Smooth muscle cell (in vitro differentiated cells): ENCODE data around the gene COL11A2. TPM values are rescaled to one million over a fixed set of nuclear protein-coding genes. Genes with fewer than 3 reads are reported as not detected.

Source experiments
- DNase-seq: peaks from one replicate; lab custom pipeline; 2025; ENCODE audit not compliant: unreplicated experiment; lab: John Stamatoyannopoulos, UW
- H2AFZ ChIP-seq: fragments of 200-600 bp; sonication (generic); 2 replicates; pipeline ENCODE4 v1.6.0; 2016; ENCODE audit warnings: antibody characterized with exemption, low read depth, mild to moderate bottlenecking
- H3F3A ChIP-seq: fragments of 200-600 bp; sonication (generic); 2 replicates; pipeline ENCODE4 v1.6.0; 2017; ENCODE audit warnings: antibody characterized with exemption, low read depth
- H3K27ac ChIP-seq: fragments of 200-600 bp; sonication (generic); 2 replicates; pipeline ENCODE4 v1.5.1; 2016; ENCODE audit warnings: low read depth, mild to moderate bottlenecking
- H3K27me3 ChIP-seq: fragments of 200-600 bp; sonication (generic); 2 replicates; pipeline ENCODE4 v1.6.1; 2016; ENCODE audit warnings: low read depth, mild to moderate bottlenecking
- H3K36me3 ChIP-seq: fragments of 200-600 bp; sonication (generic); 2 replicates; pipeline ENCODE4 v1.5.1; 2016; ENCODE audit warnings: low read depth
- H3K4me1 ChIP-seq: fragments of 200-600 bp; sonication (generic); 2 replicates; pipeline ENCODE4 v1.5.1; 2016; ENCODE audit warnings: low read depth
- H3K4me2 ChIP-seq: fragments of 200-600 bp; sonication (generic); 2 replicates; pipeline ENCODE4 v1.6.0; 2016; ENCODE audit warnings: mild to moderate bottlenecking
- H3K4me3 ChIP-seq: fragments of 200-600 bp; sonication (generic); 2 replicates; pipeline ENCODE4 v1.5.1; 2016; ENCODE audit warnings: mild to moderate bottlenecking
- H3K79me2 ChIP-seq: fragments of 200-600 bp; sonication (generic); 2 replicates; pipeline ENCODE4 v1.6.0; 2016; ENCODE audit warnings: low read depth, mild to moderate bottlenecking
- H3K9ac ChIP-seq: fragments of 200-600 bp; sonication (generic); 2 replicates; pipeline ENCODE4 v1.6.0; 2016; ENCODE audit warnings: low read depth
- H3K9me3 ChIP-seq: fragments of 200-600 bp; sonication (generic); replicated peaks from 2 replicates; pipeline ENCODE4 v1.5.1; 2016; ENCODE audit warnings: low read depth
- H4K20me1 ChIP-seq: fragments of 200-600 bp; sonication (generic); 2 replicates; pipeline ENCODE4 v1.6.0; 2016; ENCODE audit warnings: low read depth
- CTCF ChIP-seq: fragments of 200-600 bp; sonication (generic); IDR thresholded peaks from 2 replicates; pipeline ENCODE4 v1.5.1; 2017; ENCODE audit warnings: borderline replicate concordance, mild to moderate bottlenecking, antibody characterized with exemption; ENCODE audit not compliant: insufficient read depth, poor library complexity, severe bottlenecking
- WGBS: methylation state at CpG from one replicate; pipeline ENCODE4 v1.1.7; 2016; ENCODE audit warnings: low lambda C conversion rate; 5-methylcytosine and 5-hydroxymethylcytosine counted together
- polyA plus RNA-seq: library from polyadenylated mRNA; unstranded; fragments of >200 nt; fragmentation: Nextera tagmentation; extraction: Ambion mirVana; gene quantifications from 2 replicates; pipeline ENCODE4 v1.2.1, GENCODE V29; 2016
- total RNA-seq: library from RNA; depleted of rRNA; stranded (reverse); fragments of >200 nt; gene quantifications from 2 replicates; pipeline ENCODE4 v1.2.3, GENCODE V29; 2014

Gene COL11A2
- total and polyA plus RNA-seq, 2 experiments from 2014 or later, result 0.36 to 1.2 TPM

GRCh38 chr6:33139596-33140206, 52.6 kb downstream of the COL11A2 start:
- DNase-seq, result no peak
- H3K9ac ChIP-seq, result no peak overlapping the region
- no peak overlapping the region for H2AFZ ChIP-seq
- no peak for TF ChIP-seq CTCF
- no peaks in the 10 kb centered on the region for H4K20me1 ChIP-seq
- no peaks in the 10 kb centered on the region for H3K36me3 ChIP-seq
- H3K4me2 ChIP-seq, result no peak overlapping the region
- H3K9me3 ChIP-seq, result no peaks in the 10 kb centered on the region
- peaks cover 3% of the 10 kb centered on the region for H3K27me3 ChIP-seq
- H3K4me3 ChIP-seq, result no peak overlapping the region
- WGBS, result 84% methylated on average over 8 of the region's 8 CpGs
- H3K79me2 ChIP-seq, result no peaks in the 10 kb centered on the region
- H3K4me1 ChIP-seq, result no peaks in the 10 kb centered on the region
- no peak overlapping the region for H3K27ac ChIP-seq
- H3F3A ChIP-seq, result no peaks in the 10 kb centered on the region

- H3K79me2 ChIP-seq, result no peaks in the 10 kb centered on the region
- H3K27ac ChIP-seq, result no peak overlapping the region
- no peaks in the 10 kb centered on the region for H3K27me3 ChIP-seq
- H3K36me3 ChIP-seq, result no peaks in the 10 kb centered on the region
- TF ChIP-seq CTCF, result no peak
- H3K9me3 ChIP-seq, result no peaks in the 10 kb centered on the region
- H2AFZ ChIP-seq, result no peak overlapping the region
- no peak overlapping the region for H3K9ac ChIP-seq
- no peaks in the 10 kb centered on the region for H4K20me1 ChIP-seq
- H3K4me2 ChIP-seq, result no peak overlapping the region
- DNase-seq, result no peak
- H3K4me1 ChIP-seq, result no peaks in the 10 kb centered on the region
- WGBS, result 74% methylated on average over 4 of the region's 4 CpGs
- no peaks in the 10 kb centered on the region for H3F3A ChIP-seq
- H3K4me3 ChIP-seq, result no peak overlapping the region
Observed at GRCh38 chr6:33136310-33136900, 55.9 kb downstream of the COL11A2 start.

GRCh38 chr6:33132081-33132524, 60.2 kb downstream of the COL11A2 start:
- H3K4me3 ChIP-seq, result no peak overlapping the region
- no peak overlapping the region for H2AFZ ChIP-seq
- TF ChIP-seq CTCF, result no peak
- no peak overlapping the region for H3K27ac ChIP-seq
- no peaks in the 10 kb centered on the region for H3K4me1 ChIP-seq
- H4K20me1 ChIP-seq, result no peaks in the 10 kb centered on the region
- no peaks in the 10 kb centered on the region for H3K79me2 ChIP-seq
- DNase-seq, result no peak
- H3K27me3 ChIP-seq, result peaks cover 11% of the 10 kb centered on the region
- no peak overlapping the region for H3K4me2 ChIP-seq
- WGBS, result 91% methylated on average over 8 of the region's 8 CpGs
- H3F3A ChIP-seq, result no peaks in the 10 kb centered on the region
- H3K9ac ChIP-seq, result no peak overlapping the region
- no peaks in the 10 kb centered on the region for H3K9me3 ChIP-seq
- H3K36me3 ChIP-seq, result no peaks in the 10 kb centered on the region

- DNase-seq, result no peak
- Histone ChIP-seq H3K9me3 (no peaks in the 10 kb centered on the region), H4K20me1 (no peaks in the 10 kb centered on the region), H3K9ac (no peak overlapping the region), H3K4me2 (no peak overlapping the region), H2AFZ (no peak overlapping the region), H3K79me2 (no peaks in the 10 kb centered on the region), H3F3A (no peaks in the 10 kb centered on the region), H3K36me3 (no peaks in the 10 kb centered on the region), H3K27ac (no peak overlapping the region), H3K4me3 (no peak overlapping the region), H3K27me3 (peaks cover 11% of the 10 kb centered on the region), H3K4me1 (no peaks in the 10 kb centered on the region)
- TF ChIP-seq CTCF, result no peak
- WGBS, result 49% methylated on average over 3 of the region's 3 CpGs
Observed at GRCh38 chr6:33128318-33128717, 63.9 kb downstream of the COL11A2 start.
